Activated CD4-positive, alpha-beta memory T cell treated with anti-CD3 and anti-CD28 coated beads for 36 hours (primary cell): ENCODE measurements around the gene IL10. TPM values are rescaled to one million over a fixed set of nuclear protein-coding genes. Genes with fewer than 3 reads are reported as not detected.

Experiments used
- CTCF ChIA-PET: fragments of 350-600 bp; sonication (Branson Sonifier 250); formaldehyde crosslinking; loops from one replicate; lab custom pipeline; 2021; ENCODE audit warnings: antibody characterized with exemption, inconsistent platforms; lab: Charles Lee
- POLR2A ChIA-PET: fragments of 350-600 bp; sonication (Branson Sonifier 250); formaldehyde crosslinking; loops from one replicate; lab custom pipeline; 2021; ENCODE audit warnings: antibody characterized with exemption; lab: Charles Lee
- DNase-seq: peaks from one replicate; pipeline ENCODE4 v3.0.0-alpha.2; 2020
- H3K27ac Mint-ChIP-seq: one replicate; pipeline ENCODE4 v1.8.0; 2021; ENCODE audit warnings: mixed read lengths
- H3K27me3 Mint-ChIP-seq: one replicate; pipeline ENCODE4 v1.8.0; 2021; ENCODE audit warnings: mixed read lengths
- H3K36me3 Mint-ChIP-seq: one replicate; pipeline ENCODE4 v1.8.0; 2021; ENCODE audit warnings: mixed read lengths
- H3K4me1 Mint-ChIP-seq: one replicate; pipeline ENCODE4 v1.8.0; 2021; ENCODE audit warnings: low read depth, mixed read lengths
- H3K4me3 Mint-ChIP-seq: one replicate; pipeline ENCODE4 v1.8.0; 2021; ENCODE audit warnings: mild to moderate bottlenecking, mixed read lengths
- H3K9me3 Mint-ChIP-seq: one replicate; pipeline ENCODE4 v1.8.0; 2021; ENCODE audit warnings: mixed read lengths
- intact Hi-C: fragments of 100-400 bp; cut with micrococcal nuclease; formaldehyde crosslinking; loops from one replicate; pipeline ENCODE4 v1.15.1; 2023
- total RNA-seq, 2 experiments: library from RNA; stranded (reverse); gene quantifications; one replicate each; pipeline ENCODE4 v1.2.3, GENCODE V29; 2021

The IL10 gene
- total RNA-seq, 2 experiments from 2014 or later: 17.3 to 18.5 TPM

DNA sequence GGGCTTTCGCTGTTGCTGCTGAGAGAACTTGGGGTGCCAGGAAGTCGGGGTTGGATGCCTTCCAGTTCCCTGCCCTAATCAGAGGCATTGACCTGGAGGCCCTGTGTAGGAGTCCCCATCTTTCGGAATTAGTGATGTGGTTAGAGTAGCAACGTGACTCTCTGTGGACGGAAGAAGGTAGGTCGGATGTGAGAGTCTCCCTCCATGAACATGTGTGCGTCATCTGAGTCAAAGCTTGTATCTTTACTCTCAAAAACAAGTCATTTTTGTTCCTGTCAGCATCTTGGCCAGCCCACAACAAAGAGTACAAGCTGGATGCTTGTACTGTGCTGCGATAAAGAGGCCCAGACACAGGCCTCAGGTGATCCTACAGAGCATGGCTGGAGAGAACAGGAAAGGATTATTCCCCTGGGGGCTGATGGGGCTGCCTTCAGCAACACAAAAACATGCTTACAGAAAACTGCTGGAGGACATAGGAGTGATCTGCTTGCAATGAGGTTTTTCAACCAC lies 31.0 kb upstream of the IL10 start:
- Mint-ChIP-seq H3K4me1 (peaks cover 79% of the 10 kb centered on the region), H3K27me3 (peaks cover 13% of the 10 kb centered on the region), H3K36me3 (peaks cover 4% of the 10 kb centered on the region), H3K27ac (peak overlapping the region; percentile 66), H3K4me3 (peak overlapping the region; percentile 35), H3K9me3 (no peaks in the 10 kb centered on the region)
- peak; percentile 89 for DNase-seq
- intact Hi-C loops: loop anchor here (1.0 to 5.0 kb wide), 9 partner anchors 9 to 698 kb away; partner anchors contain the start of gene IKBKE
- CTCF ChIA-PET: interaction anchor here (0.6 to 11.3 kb wide), 16 partner anchors 9 to 168 kb away, joined by 3 to 315 read pairs (median 6); partner anchors contain the start of genes DYRK3 and FCMR
- POLR2A ChIA-PET: interaction anchor here (0.7 to 5.3 kb wide), 14 partner anchors 8 to 247 kb away, joined by 3 to 44 read pairs (median 6); partner anchors contain the start of gene IL19

DNA sequence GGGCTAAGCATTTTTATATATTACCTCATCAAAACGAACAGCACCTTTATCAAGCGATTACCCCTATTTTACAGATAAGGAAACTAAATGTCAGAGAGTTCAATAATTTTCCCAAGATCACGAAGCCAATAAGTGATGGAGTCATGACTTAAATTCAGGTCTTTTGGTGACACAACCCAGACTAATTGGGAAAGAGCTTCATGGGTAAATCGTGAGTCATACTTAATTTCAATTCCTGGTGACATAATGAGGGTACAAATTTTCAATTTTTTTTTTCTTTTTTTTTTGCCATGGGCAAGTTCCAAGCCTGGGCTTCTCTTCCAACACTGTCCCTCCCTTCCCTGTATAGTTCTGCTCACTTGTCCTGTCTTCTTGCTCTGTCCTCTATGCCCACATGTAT lies 30.1 kb upstream of the IL10 start:
- ChIA-PET POLR2A (interaction anchor here (0.6 to 5.3 kb wide), 7 partner anchors 10 to 98 kb away, joined by 3 to 44 read pairs (median 16); partner anchors contain the start of gene IL19), CTCF (interaction anchor here (1.0 to 11.3 kb wide), 6 partner anchors 8 to 67 kb away, joined by 3 to 315 read pairs (median 6); no protein-coding TSS in a partner anchor)
- Mint-ChIP-seq H3K4me1 (peaks cover 84% of the 10 kb centered on the region), H3K4me3 (peak overlapping the region; percentile 35), H3K27ac (peak overlapping the region; percentile 66), H3K27me3 (peaks cover 13% of the 10 kb centered on the region), H3K9me3 (no peaks in the 10 kb centered on the region), H3K36me3 (peaks cover 4% of the 10 kb centered on the region)
- intact Hi-C loops: loop anchor here (2.0 to 5.0 kb wide), 2 partner anchors 330 to 698 kb away; partner anchors contain the start of gene IKBKE
- DNase-seq: no peak

DNA sequence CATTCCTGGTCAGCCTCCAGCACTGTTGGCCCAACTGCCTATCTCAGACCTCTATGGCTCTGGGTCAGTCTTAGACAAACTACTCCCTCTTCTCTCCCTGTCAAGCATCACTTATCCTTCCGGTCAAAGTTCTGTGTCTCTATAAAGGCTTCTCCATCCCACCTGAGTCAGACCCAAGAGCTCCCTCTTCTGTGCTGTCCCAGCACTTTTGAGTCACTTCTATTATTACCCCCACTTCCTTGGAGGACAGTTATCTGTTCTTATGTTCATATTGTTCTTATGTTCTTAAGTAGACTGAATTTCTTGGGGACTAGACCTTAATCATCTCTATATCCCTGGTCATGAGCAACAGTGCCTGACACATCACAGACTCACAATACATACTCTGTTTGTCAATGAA lies 29.2 kb upstream of the IL10 start:
- CTCF ChIA-PET: interaction anchor here (1.0 to 11.3 kb wide), 5 partner anchors 9 to 111 kb away, joined by 3 to 315 read pairs (median 6); no protein-coding TSS in a partner anchor
- H3K27me3 Mint-ChIP-seq: peaks cover 14% of the 10 kb centered on the region

DNA sequence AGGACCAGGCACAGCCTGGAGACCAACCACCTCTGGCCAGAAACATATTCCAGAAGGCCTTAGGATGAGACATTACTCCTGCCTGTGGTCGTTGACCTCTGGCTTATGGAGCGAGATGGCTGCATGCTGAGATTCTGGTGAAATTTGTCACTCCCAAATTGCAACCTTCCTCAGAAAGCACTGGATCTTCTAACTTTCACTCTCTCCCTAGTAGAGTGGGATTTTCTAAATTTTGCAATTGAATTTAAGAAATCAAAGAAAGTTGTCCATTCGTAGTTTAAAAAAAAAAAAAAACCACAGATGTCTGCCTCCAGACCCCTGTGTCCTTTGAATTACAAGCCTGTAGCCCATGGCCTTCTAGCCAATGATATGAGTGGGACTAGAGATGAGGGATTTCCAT lies 28.6 kb upstream of the IL10 start:
- H3K4me3 Mint-ChIP-seq: no peak overlapping the region
- ChIA-PET POLR2A (interaction anchor here (5.1 to 5.3 kb wide), 2 partner anchors 18 to 60 kb away, joined by 30 to 34 read pairs; no protein-coding TSS in a partner anchor), CTCF (interaction anchor here (1.1 to 11.3 kb wide), 2 partner anchors 66 to 112 kb away, joined by 3 to 315 read pairs; no protein-coding TSS in a partner anchor)
- intact Hi-C loops: loop anchor here (5.0 kb wide), 1 partner anchor 329 kb away; the partner anchor contains the start of gene IKBKE
- peaks cover 76% of the 10 kb centered on the region for H3K4me1 Mint-ChIP-seq
- peaks cover 4% of the 10 kb centered on the region for H3K36me3 Mint-ChIP-seq
- H3K9me3 Mint-ChIP-seq: no peaks in the 10 kb centered on the region
- peaks cover 16% of the 10 kb centered on the region for H3K27me3 Mint-ChIP-seq
- H3K27ac Mint-ChIP-seq: no peak overlapping the region
- no peak for DNase-seq

More for the DNA sequence above, 29.2 kb upstream of the IL10 start:
- no peak for DNase-seq
- no peaks in the 10 kb centered on the region for H3K9me3 Mint-ChIP-seq
- peaks cover 4% of the 10 kb centered on the region for H3K36me3 Mint-ChIP-seq
- peak overlapping the region; percentile 4 for H3K4me3 Mint-ChIP-seq
- peaks cover 75% of the 10 kb centered on the region for H3K4me1 Mint-ChIP-seq
- POLR2A ChIA-PET: interaction anchor here (1.0 to 5.3 kb wide), 3 partner anchors 9 to 61 kb away, joined by 3 to 34 read pairs (median 30); no protein-coding TSS in a partner anchor
- H3K27ac Mint-ChIP-seq: peak overlapping the region; percentile 59
- intact Hi-C loops: loop anchor here (5.0 kb wide), 1 partner anchor 329 kb away; the partner anchor contains the start of gene IKBKE

DNA sequence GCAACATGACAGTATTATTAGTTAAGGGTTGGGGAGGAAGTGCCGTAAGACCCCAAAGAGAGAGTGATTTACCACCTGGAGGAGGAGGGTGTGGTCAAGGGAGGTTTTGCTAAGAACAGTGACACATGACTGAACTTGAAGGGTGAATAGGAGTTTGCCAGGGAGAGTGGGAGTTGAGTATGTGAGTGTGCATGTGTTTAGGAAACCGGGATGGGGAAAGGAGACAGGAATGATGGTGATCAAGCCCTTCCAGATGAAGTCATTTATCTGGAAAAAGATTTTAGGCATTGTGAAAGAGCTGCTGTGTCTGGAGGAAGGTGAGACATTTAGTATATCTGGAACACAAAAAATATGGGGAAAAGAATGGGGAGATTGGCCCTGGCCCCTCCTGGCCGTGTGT lies 28.1 kb upstream of the IL10 start:
- no peak for DNase-seq
- Mint-ChIP-seq H3K4me3 (no peak overlapping the region), H3K27ac (peak overlapping the region; percentile 9), H3K36me3 (peaks cover 4% of the 10 kb centered on the region), H3K4me1 (peaks cover 73% of the 10 kb centered on the region), H3K9me3 (no peaks in the 10 kb centered on the region), H3K27me3 (peaks cover 16% of the 10 kb centered on the region)
- ChIA-PET CTCF (interaction anchor here (1.1 to 3.7 kb wide), 3 partner anchors 66 to 112 kb away, joined by 3 to 19 read pairs (median 7); no protein-coding TSS in a partner anchor), POLR2A (no interaction called here)
- intact Hi-C loops: loop anchor here (5.0 kb wide), 1 partner anchor 328 kb away; the partner anchor contains the start of gene IKBKE

DNA sequence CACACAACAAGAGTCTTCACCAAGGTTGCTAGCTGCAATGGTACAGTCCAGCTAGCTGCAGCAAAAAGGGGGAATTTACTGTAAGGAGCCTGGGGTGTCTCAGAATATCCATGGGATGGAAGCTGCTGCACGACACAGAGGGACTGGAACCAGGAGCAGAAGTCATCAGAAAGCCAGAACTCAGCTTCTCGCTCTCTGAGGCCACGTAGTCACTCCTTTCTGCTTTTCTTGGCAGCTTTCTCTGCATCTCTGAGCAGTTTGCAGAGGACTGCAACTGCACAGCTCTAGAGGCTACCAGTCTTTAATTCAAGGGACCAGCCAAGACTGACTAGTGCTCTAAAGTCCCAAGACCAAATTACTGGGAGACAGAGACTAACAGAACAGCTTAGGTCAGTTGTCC lies 27.0 kb upstream of the IL10 start:
- Mint-ChIP-seq H3K27me3 (peaks cover 16% of the 10 kb centered on the region), H3K36me3 (peaks cover 4% of the 10 kb centered on the region), H3K9me3 (no peaks in the 10 kb centered on the region), H3K4me1 (peaks cover 73% of the 10 kb centered on the region), H3K27ac (no peak overlapping the region), H3K4me3 (no peak overlapping the region)
- DNase-seq: no peak
- intact Hi-C loops: no loop called here
- POLR2A ChIA-PET: interaction anchor here (0.7 to 1.9 kb wide), 5 partner anchors 15 to 65 kb away, joined by 3 to 6 read pairs (median 4); partner anchors contain the start of gene IL10
- CTCF ChIA-PET: interaction anchor here (1.0 to 3.7 kb wide), 8 partner anchors 11 to 85 kb away, joined by 3 to 19 read pairs (median 8); no protein-coding TSS in a partner anchor

DNA sequence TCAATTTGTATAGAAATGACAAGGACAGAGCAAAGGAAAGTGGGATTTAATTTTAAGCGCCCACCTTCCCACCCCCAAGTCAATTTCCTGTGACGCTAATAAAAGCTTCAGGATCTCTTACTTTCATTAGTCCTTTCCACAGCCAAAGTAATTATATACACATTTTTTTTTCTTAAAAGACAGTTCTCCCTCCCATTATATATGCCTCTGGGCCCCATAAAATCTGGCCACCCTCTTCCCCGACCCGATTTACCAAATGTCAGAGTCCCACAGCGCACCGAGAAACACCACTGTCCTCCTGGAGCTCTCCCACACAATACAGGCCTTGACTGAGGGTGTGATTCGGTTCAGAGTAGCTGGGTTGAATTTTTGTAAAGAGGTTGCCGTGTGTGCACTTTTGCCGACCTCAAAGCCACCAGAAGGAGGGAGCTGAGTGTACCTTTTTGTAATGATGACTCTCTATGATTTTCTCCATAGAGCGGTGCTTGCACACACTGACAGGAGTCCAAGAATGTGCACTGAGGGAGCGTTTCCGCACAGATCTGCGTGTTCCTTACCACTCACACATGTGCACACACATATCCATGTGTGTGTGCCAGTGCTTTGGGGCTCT lies 26.2 kb upstream of the IL10 start:
- Mint-ChIP-seq H3K9me3 (no peaks in the 10 kb centered on the region), H3K4me1 (peaks cover 73% of the 10 kb centered on the region), H3K36me3 (peaks cover 4% of the 10 kb centered on the region), H3K27me3 (peaks cover 16% of the 10 kb centered on the region), H3K27ac (peak overlapping the region; percentile 75), H3K4me3 (peak overlapping the region; percentile 42)
- intact Hi-C loops: loop anchor here (1.0 kb wide), 1 partner anchor 59 kb away; no protein-coding TSS in a partner anchor
- ChIA-PET POLR2A (interaction anchor here (0.7 to 1.9 kb wide), 7 partner anchors 12 to 64 kb away, joined by 3 to 6 read pairs (median 3); partner anchors contain the start of gene IL10), CTCF (interaction anchor here (0.6 to 3.7 kb wide), 15 partner anchors 8 to 108 kb away, joined by 3 to 19 read pairs (median 5); no protein-coding TSS in a partner anchor)
- DNase-seq: peak; percentile 72

DNA sequence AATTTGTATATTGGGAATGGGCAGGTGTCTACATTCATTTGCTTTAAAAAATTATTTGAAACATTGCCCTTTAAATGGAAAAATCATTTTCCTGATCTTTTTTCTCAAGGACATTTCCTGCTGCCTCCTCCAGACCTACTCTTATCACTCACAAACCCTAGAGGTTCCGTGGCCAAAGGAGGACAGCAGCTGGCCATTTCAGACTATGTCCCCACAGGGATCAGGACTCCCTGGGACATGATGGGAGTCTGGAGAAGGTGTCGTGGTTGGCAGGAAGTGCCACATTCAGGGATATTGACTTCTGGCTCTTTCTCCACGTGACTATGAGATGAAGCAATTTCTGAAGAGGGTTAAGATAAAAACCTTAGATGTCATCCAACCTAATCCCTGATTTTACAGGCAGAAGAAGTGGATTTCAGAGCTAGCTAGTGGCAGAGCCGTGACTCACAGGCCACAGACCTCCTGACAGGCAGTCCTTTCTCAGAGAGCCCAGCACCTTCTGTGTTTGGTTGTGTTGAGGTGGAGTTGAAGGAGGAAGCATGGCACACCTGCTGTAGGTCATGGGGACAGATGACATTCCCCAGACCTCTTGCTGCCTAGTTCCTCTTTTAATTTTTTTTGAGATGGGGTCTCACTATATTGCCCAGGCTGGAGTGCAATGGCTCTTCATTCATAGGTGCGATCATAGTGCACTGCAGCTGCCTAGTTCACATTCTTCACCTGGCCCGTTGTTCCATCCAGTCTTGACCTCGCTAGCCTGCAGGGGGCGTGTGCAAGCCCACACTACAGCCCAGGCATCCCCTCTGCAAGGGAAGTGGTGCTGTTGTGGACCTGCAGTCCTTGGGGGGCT lies 25.5 kb upstream of the IL10 start:
- DNase-seq: peak; percentile 53
- intact Hi-C loops: loop anchor here (1.0 kb wide), 1 partner anchor 58 kb away; no protein-coding TSS in a partner anchor
- Mint-ChIP-seq H3K36me3 (peaks cover 4% of the 10 kb centered on the region), H3K27ac (no peak overlapping the region), H3K9me3 (no peaks in the 10 kb centered on the region), H3K4me1 (peaks cover 71% of the 10 kb centered on the region), H3K27me3 (peaks cover 16% of the 10 kb centered on the region), H3K4me3 (peak overlapping the region; percentile 42)
- ChIA-PET CTCF (interaction anchor here (0.6 to 3.7 kb wide), 15 partner anchors 9 to 108 kb away, joined by 3 to 19 read pairs (median 4); no protein-coding TSS in a partner anchor), POLR2A (interaction anchor here (0.7 to 1.9 kb wide), 6 partner anchors 12 to 63 kb away, joined by 3 to 6 read pairs (median 4); partner anchors contain the start of gene IL10)

DNA sequence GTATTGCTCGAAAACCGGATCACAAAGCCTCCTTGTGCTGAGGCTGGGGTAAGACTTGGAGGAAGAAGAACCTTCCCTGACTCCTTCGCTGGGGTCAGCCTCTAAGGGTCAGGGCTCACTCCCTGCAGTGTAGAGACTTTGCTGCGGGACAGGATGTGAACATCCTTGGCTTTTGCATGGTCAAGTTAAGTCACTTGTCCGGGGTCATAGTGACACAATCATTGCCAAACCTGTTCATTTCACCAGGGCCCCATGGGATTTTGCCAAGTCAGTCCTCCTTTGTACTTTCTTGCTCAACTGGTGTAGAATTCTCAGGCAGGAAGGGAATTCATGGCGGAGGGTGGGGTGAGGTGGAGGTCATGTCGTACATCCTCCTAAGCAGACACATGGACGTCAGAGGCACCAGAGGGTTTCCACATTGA lies 24.7 kb upstream of the IL10 start:
- Mint-ChIP-seq H3K4me1 (peaks cover 71% of the 10 kb centered on the region), H3K9me3 (no peaks in the 10 kb centered on the region), H3K27ac (no peak overlapping the region), H3K4me3 (no peak overlapping the region), H3K36me3 (peaks cover 4% of the 10 kb centered on the region), H3K27me3 (peaks cover 16% of the 10 kb centered on the region)
- no peak for DNase-seq
- POLR2A ChIA-PET: no interaction called here
- intact Hi-C loops: no loop called here
- CTCF ChIA-PET: interaction anchor here (1.1 to 3.7 kb wide), 5 partner anchors 11 to 109 kb away, joined by 3 to 19 read pairs (median 14); no protein-coding TSS in a partner anchor

DNA sequence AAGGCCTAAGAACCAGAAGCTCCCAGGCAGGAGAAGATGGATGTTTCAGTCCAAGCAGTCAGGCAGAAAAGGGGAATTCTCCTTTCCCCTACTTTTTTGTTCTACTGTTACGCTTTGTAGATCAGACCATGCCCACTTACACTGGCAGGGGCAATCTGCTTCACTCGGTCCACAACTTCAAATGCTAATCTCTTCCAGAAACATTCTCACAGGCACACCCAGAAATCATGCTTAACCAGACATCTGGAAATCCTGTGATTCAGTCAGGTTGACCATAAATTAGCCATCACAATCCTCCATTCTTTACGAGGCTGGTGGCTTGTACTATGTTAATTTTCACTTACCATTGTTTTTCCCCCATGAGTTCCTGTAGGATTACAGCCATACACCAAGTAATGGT lies 23.8 kb upstream of the IL10 start:
- Mint-ChIP-seq H3K27me3 (peaks cover 10% of the 10 kb centered on the region), H3K4me1 (peaks cover 69% of the 10 kb centered on the region), H3K9me3 (no peaks in the 10 kb centered on the region), H3K4me3 (no peak overlapping the region), H3K36me3 (peaks cover 4% of the 10 kb centered on the region), H3K27ac (no peak overlapping the region)
- CTCF ChIA-PET: interaction anchor here (1.6 kb wide), 1 partner anchor 69 kb away, joined by 5 read pairs; the partner anchor contains the start of gene IL20
- no peak for DNase-seq
- intact Hi-C loops: no loop called here
- POLR2A ChIA-PET: no interaction called here
